ENCODE results near the gene RELCH.
"Not testable (repeated sequence)": the region's sequence is repeated elsewhere in the genome, so short reads cannot be mapped to it uniquely, and the experiment has no call there.

- TF ChIP-seq NFYB (IDR thresholded peaks at IDR 0.05; ENCODE audit: insufficient read depth, low read depth, low read length); HCFC1 (IDR thresholded peaks at IDR 0.05; ENCODE audit: low read length); CTCF (IDR thresholded peaks at IDR 0.05 in 2 of 3, conservative IDR thresholded peaks at IDR 0.05 in 1 of 3; ENCODE audit: control insufficient read depth in 2 of 3, extremely low read depth in 1 of 3, insufficient read depth in 1 of 3, low read depth in 3 of 3, low read length in 3 of 3): not testable (repeated sequence)
Observed at GRCh38 chr18:62166524-62166923, 20.5 kb upstream of the RELCH start.
